Caki2 (cell line): ENCODE data around the gene PLD1. TPM values are rescaled to one million over a fixed set of nuclear protein-coding genes. Genes with fewer than 3 reads are reported as not detected.

Experiments used
- DNase-seq: peaks from one replicate; pipeline ENCODE4 v3.0.0-alpha.2; 2015; ENCODE audit warnings: low read depth
- in situ Hi-C: cut with HindIII; loops from 2 replicates; pipeline ENCODE4 v1.10.0; 2016; ENCODE audit warnings: low sequenced_read_pairs, low pct_unique_long_range_greater_than_20kb, mixed read lengths
- total RNA-seq: library from RNA; depleted of rRNA; stranded (reverse); fragments of >200 nt; shearing (Covaris generic); gene quantifications from 2 replicates; pipeline ENCODE4 v1.2.3, GENCODE V29; 2014; ENCODE audit warnings: low replicate concordance

The PLD1 gene
- total RNA-seq, 1 experiment from 2014 or later, result 6.4 TPM

DNA sequence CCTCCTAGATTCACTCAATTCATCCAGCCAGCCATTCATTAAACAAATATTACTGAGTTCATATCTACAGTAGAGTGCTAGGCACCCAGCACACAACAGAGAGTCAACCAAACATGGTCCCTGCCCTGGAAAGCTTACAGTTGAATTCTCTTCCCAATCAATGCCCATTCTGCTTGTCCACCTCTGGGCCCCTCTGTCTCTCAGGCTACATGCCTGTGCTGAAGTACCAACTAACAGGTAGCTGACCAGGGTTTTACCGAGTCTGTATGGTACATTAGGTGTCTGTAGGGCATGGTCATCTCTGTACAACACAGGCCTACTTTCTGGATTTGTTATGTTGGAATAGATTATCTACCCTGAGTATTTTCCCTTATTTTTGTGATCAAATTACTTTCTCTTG, 23.3 kb downstream of the PLD1 start:
- in situ Hi-C loops, result no loop called here
- DNase-seq, result no peak

DNA sequence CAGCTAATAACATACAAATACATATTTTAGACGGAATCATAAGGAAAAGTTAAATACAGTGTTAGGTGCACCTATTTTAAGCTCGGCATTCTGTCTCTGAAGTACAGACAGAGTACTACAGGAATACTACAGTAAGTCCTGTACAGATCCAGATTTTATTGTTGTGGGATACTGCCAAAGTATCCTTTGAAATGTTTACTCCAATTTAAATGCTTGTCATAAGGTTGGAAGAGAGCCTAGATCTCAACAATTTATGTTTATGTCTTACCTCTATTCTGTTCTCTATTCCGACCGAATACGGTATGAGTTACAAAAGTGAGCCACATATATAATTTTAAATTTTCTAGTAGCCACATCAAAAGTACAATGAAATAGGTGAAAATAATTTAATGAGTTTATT, 25.3 kb downstream of the PLD1 start:
- DNase-seq, result no peak
- in situ Hi-C loops, result no loop called here

DNA sequence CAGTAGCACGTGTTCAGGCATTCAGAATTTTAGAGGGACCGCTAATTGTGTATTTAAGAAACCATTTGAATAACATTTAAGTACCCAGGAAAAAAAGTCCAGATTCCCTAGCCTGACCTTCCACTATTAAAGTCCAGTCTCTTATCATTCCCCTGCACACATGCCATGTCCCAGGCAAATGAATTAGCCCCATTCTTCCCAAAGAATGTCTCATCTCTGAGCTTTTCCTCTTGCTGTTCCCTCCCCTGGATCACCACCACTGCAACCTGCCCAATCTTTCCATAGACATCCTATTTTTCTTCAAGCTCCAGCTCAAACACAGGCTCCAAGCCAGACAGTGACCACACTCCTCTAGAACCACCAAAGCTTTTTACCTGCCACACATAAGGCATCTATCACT, 25.9 kb downstream of the PLD1 start:
- DNase-seq, result no peak
- in situ Hi-C loops, result no loop called here

DNA sequence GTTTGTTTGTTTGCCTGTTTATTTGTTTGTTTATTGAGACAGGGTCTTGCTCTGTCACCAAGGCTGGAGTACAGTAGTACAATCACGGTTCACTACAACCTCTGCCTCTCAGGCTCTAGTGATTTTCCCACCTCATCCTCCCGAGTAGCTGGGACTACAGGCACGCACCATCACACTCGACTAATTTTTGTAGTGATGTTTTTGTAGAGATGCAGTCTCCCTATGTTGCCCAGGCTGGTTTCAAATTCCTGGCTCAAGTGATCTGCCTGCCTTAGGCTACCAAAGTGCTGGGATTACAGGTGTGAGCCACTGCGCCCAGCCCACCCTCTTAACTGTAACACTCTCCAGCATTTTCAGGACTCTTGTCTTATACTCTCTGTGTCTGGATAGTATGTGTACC, 26.7 kb downstream of the PLD1 start:
- peak; percentile 50 for DNase-seq
- in situ Hi-C loops, result no loop called here

DNA sequence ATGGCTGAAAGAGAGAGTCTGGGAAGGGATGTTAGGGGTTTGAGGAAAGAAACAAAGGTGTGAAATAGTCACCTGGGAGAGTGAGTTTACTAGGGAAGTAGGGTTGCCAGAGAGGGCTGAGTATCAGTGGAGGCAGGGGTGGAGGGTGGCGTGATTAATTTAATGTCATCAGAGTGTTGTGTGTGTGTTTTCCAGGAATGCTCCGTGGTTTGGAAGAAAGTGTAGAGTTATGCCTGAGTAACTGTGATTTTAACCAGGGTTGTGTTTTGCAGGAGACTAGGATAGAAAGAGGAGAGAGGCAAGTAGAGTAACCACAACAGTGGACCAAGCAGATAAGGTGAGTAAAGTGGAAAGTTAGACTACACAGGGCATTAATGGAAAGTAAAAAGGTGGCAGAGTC, 27.2 kb downstream of the PLD1 start:
- in situ Hi-C loops, result no loop called here
- peak; percentile 65 for DNase-seq

DNA sequence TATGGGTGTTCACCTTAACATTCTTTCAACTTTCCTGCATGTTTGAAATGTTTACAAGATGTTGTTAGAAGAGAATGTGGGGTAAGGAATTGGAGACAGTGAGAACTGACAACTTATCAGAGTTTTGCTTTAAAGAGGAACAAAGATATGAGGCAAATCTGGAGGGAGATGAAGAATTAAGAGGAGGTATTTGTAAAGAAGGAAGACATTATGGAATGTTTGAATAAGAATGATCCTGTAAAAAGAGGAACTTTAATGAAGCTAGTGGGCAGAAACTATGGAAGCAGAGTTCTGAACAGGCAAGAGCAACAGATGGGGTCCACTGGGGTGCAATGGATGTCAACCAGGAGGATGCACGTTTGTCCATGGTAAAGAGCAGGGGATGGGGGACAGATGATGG, 27.7 kb downstream of the PLD1 start:
- DNase-seq, result no peak
- in situ Hi-C loops, result no loop called here

DNA sequence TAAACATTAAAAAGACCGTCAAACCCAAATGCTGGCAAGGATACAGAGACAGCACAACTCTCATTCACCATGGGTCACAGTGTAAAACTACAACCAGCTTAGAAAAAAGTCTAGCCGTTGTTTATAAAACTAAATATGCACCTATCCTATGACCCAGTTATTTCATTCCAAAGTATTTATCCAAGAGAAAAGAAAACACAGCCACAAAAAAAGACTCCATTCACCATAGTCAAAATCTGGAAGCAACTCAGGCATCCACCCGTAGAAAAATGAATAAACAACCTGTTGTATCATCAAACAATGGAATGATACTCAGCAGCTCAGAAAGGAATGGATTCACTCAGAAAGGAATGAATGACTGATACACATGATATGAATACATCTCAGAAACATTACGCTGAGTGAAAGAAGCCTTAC, 28.6 kb downstream of the PLD1 start:
- in situ Hi-C loops, result no loop called here
- peak; percentile 91 for DNase-seq

DNA sequence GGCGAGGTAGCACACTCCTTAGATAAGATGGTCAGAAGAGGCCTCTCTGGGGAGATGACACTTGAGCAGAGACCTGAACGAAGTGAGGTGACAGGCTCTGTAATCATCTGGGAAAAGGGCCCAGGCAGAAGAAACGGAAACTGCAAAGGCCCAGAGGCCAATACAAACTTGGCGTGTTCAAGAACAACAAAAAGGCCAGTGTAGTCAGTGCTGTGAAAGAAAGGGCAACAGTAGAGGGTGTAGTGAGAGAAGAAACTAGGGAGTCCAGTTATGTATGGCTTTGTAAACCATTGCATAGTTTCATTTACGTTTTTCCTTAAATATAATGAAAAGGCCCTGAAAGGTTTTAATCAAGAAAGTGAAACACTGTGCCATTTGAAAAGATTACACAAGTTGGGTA, 31.8 kb downstream of the PLD1 start:
- in situ Hi-C loops, result no loop called here

DNA sequence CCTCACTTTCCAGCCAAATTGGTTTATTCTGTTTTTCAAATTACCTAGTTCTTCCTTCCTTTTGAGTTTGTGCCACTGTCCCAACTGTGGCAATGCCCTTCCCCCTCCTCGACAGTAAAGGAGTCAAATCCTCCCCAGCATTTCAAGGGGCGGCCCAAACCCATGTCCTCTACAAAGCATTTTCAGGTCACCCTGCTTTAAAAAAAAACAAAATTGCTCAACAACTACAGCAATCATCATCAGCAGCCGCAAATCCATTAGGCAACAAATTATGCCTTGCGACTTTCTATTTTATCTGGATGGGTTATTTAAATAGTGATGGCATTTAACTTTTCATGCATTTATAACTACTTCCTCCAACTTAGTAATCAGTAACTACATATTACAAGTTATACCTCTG, 32.7 kb downstream of the PLD1 start:
- in situ Hi-C loops, result no loop called here
- DNase-seq, result no peak

More for the DNA sequence above, 31.8 kb downstream of the PLD1 start:
- no peak for DNase-seq

DNA sequence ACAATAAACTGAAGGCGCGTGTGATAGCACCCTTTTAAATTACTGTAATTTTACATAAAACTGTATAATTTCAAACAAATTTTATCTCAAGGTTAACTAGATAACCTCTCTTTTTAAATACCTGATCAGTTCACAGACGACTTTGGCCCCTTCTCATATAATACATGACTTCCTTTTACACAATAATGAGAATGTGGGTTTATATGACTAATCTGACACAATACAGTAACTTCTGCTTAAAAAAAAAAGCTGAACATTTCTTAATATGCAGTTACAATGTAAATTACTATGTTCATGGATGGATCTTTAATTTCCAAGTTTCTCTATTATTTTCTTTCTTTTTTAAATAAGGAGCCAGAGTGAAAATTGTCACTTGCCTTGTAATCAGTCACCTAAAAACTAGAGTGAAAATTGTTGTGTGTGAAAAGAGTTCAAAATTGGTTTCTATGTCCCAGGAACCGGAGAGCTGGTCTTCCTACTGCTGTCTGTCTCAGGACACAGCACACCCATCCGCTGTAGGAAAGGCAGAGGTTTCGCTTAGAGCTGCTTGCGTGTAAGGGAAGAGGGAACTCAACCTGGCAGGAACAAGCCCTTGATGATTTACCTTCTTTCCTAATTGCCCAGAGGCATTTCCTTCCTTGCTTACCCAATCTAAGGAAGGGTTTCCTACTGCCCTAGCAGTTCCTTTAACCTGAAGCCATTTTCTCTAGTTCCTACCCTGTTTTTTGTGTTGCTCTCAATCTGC, 33.3 kb downstream of the PLD1 start:
- in situ Hi-C loops, result no loop called here
- DNase-seq, result no peak

DNA sequence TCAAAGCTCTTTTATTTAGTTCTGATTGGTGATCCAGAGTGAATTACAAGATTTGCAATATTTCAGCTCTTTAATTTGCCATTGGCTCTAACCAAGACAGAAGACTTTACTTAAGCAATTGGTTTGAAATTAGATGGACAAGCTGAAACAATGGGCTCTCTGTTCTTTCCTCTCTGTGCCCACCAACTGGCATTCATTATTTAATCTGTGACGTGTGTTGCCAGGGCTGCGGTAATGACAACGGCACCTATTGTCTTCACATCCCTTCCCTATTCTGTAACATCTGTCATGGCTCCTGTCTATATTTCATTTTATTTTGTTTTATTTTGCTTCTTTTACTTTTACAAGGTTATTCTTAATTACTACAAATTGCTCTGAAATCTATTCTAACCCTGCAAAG, 33.9 kb downstream of the PLD1 start:
- no peak for DNase-seq
- in situ Hi-C loops, result no loop called here

DNA sequence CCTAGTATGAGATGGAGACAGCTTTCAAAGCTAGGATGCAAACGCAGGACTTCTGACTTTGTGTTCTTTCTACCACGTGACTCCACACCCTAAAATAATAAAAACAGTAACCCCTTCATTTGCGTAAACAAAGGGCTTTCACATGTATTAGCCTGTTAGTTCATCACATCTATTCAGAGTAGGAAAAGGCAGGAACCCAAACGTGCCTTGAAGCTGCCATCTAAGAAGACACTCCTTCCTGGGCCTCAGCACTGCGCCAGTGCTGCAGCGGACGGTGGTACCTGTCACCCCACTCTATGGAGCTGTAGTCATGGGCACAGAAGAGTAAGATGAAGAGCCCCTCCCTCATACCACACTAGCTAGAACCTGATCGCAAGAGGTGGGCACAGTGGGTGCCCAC, 34.3 kb downstream of the PLD1 start:
- DNase-seq, result no peak
- in situ Hi-C loops, result no loop called here

DNA sequence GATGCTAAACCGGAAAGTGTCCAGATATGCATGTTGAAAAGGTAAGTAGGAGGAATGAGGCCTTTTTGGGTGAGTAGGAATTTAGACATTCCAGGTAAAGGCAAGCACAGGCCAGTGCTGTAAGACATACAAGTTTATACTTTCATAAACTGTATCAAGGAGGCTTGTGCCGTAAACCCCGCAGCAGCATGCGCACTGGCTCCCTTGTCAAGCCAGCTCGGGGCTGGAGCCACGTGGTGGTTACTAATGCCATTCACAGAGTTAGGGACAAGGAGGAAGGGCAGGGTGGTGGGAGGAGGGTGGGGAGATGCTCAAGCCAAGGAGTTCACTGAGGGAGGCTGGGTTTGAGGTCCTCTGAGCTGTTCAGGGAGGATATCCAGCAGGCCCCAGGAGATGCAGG, 35.8 kb downstream of the PLD1 start:
- no peak for DNase-seq
- in situ Hi-C loops, result loop anchor here (5.0 kb wide), 1 partner anchor 37 kb away; no protein-coding TSS in a partner anchor

DNA sequence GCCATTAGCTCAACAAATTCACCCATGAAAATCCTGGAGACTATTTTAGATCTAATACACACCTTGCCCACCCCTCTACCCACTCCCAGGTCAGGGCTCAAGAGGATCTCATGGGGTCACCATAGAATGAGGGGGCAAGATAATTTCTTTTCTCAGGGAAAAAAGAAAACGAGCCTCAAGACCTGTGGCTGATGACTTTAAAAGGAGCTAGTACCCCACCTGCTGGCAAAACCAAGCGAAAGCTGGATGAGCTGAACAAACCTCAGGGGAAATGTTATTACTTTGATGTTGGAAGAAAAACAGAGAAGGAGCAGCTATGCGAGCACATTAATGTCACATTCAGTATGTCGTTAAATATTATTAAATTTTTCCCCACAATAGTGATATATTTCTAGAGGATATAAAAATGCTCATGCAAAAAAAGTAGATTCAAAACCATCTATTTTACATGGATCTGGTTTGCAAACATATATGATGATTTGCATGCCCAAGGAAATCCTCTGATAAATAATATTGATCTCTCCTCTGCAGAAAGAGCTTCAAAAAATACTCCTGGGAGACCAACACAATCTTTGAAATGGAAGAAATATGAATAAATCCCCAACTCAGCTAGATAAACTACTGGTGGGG, 37.7 kb downstream of the PLD1 start:
- in situ Hi-C loops, result loop anchor here (5.0 kb wide), 1 partner anchor 35 kb away; no protein-coding TSS in a partner anchor
- DNase-seq, result peak; percentile 65

DNA sequence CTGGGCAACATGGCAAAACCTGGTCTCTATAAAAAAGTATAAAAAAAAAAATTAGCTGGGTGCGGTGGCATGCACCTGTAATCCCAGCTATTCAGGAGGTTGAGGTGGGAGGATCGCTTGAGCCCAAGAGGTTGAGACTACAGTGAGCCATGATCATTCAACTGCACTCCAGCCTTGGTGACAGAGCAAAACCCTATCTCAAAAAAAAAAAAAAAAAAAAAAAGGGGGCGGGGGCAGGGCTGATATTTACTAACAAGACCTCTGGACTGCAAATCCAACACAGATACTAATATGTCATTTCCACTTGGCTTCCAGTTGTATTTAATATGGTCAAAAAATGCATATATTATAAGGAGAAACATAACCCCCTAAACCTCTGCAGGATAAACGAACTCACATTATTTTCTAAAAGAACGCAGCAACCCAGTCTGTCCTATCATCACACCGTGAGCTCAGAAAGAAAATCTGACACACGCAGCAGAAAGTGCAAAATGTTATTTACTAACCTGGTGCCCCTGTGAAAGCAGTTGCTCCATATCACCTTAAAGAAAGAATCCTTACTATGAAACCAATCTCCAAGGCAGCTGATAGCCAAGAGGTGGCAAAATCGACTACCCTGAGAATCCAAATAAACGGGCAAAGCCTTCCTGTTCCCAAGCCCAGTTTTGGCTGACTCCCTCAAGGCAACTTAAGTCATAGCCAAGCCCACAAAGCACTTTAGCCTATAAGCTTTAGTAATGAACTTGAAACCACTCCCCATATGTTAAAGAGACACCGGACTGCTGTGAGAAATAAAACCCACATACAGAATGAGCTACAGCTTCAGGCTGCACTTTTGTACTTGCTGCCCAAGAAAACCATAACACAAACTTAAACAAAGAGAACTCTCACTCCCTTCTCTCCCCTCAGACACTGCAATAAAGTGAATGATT, 39.3 kb downstream of the PLD1 start:
- DNase-seq, result peak; percentile 74
- in situ Hi-C loops, result loop anchor here (5.0 kb wide), 1 partner anchor 34 kb away; no protein-coding TSS in a partner anchor

DNA sequence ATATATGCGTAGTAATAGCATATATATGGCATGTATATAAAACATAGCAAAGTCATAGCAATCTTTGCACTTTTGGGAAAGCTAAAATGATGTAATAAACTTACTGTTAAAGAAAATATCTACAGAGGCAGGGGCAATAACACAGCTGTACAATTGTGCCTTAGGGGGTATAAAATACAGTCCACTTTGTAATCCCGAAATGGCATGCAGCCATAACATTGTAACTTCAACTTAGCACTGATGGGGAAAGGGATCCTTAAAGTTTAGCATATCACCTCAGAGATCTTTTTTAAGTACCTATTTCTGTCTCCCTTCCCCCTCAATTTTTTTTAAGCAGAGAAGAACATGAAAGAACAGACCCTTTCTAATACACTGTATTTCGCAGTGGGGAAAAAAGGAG, 40.8 kb downstream of the PLD1 start:
- DNase-seq, result no peak
- in situ Hi-C loops, result no loop called here

DNA sequence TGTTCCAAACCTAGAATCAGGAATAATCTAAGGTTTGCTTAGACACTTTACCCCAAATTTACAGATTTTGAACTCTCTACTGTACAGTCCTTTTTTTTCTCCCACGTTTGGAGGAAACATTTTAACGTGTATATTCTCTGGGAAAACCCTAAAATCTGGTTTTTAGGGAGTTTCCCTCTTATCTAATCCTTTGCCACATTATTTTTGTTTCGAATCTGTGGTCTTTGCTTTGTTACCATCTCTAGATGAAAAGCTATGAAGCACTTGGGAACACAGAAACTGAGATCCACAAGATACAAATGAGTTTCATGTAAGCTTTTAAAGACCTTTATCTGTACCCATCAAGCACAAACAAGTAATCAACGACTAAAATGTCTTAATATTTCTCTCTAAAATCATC, 41.3 kb downstream of the PLD1 start:
- in situ Hi-C loops, result no loop called here
- DNase-seq, result no peak

DNA sequence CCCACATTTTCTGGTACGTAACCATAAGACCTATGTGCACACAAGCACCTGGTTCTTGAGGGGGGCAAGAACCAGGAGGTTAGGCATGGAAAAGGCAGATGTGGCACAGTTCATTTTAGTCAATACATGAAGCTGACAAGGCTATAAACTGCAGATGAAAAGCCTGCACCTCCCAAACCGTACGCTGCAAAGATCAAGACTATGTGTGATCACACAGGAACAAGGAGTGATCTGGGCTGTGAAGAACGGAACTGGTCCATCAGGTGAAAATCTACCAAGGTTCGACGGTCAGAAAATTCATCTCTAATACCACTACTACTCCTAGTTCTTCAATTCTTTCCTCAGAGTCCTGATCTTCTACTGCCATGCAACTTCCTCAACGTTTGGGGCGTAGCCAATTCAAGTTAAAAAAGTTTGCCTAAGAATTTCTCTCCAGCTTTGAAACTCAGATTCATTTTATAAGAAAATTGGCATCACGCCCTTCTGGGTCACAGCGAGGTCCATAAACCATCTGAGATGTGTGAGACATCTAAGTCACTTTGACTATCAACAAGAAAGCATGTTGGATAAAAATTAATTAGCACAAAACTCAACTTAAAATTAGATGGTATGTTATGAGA, 41.9 kb downstream of the PLD1 start:
- in situ Hi-C loops, result no loop called here
- DNase-seq, result no peak

DNA sequence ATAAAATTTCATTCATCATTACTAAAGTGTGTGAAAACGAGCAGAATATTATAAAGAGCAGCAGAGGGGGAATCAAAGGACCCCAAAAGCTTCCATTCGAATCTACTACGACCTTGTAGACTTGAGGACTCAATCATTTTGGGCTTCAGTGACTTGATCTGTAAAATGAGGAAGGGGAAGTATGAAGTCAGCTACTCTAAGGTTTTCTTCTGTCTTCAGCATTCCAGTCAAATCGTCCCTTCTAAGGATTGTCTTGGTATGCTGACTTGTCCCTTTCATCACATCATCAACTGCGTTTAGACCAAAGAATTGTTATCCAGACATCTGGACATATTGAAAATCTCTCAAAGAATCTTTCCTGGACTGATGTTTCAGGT, 44.8 kb downstream of the PLD1 start:
- DNase-seq, result no peak
- in situ Hi-C loops, result no loop called here
